Neural cell (in vitro differentiated cells): ENCODE data around the gene KITLG. TPM values are rescaled to one million over a fixed set of nuclear protein-coding genes. Genes with fewer than 3 reads are reported as not detected.

Source experiments
- H2AFZ ChIP-seq: fragments of 200-600, 300-800 bp; sonication (generic), shearing (Covaris generic); 2 replicates; pipeline ENCODE4 v1.6.0; 2014; ENCODE audit warnings: low read depth, mild to moderate bottlenecking, antibody characterized with exemption, low read length, moderate library complexity
- H3F3A ChIP-seq: fragments of 200-600 bp; shearing (Covaris generic); 2 replicates; pipeline ENCODE4 v1.6.1; 2016; ENCODE audit warnings: mild to moderate bottlenecking, moderate library complexity, mixed read lengths, antibody characterized with exemption, low read length; ENCODE audit not compliant: insufficient read depth, poor library complexity, severe bottlenecking
- H3K27ac ChIP-seq: fragments of 200-600, 300-800 bp; sonication (generic), shearing (Covaris generic); 2 replicates; pipeline ENCODE4 v1.5.1; 2014; ENCODE audit warnings: mild to moderate bottlenecking, low read length, moderate library complexity
- H3K27me3 ChIP-seq: fragments of 300-800, 200-600 bp; sonication (generic), shearing (Covaris generic); 2 replicates; pipeline ENCODE4 v1.6.0; 2014; ENCODE audit warnings: mild to moderate bottlenecking, low read depth, low read length, moderate library complexity; ENCODE audit not compliant: insufficient read depth
- H3K36me3 ChIP-seq: fragments of 300-800, 200-600 bp; sonication (generic), shearing (Covaris generic); 2 replicates; pipeline ENCODE4 v1.5.1; 2014; ENCODE audit warnings: mild to moderate bottlenecking, antibody characterized with exemption, low read length, moderate library complexity; ENCODE audit not compliant: insufficient read depth
- H3K4me2 ChIP-seq: fragments of 300-800, 200-600 bp; sonication (generic), shearing (Covaris generic); 2 replicates; pipeline ENCODE4 v1.6.0; 2014; ENCODE audit warnings: mild to moderate bottlenecking, low read length
- H3K4me3 ChIP-seq: fragments of 300-800, 200-600 bp; sonication (generic), shearing (Covaris generic); 2 replicates; pipeline ENCODE4 v1.5.1; 2014; ENCODE audit warnings: mild to moderate bottlenecking, low read length, moderate library complexity
- H3K79me2 ChIP-seq: fragments of 200-600 bp; shearing (Covaris generic); replicated peaks from 2 replicates; pipeline ENCODE4 v1.6.0; 2014; ENCODE audit warnings: mild to moderate bottlenecking, low read length, moderate library complexity; ENCODE audit not compliant: insufficient read depth
- H3K9ac ChIP-seq: fragments of 300-800, 200-600 bp; sonication (generic), shearing (Covaris generic); 2 replicates; pipeline ENCODE4 v1.6.1; 2016; ENCODE audit warnings: mild to moderate bottlenecking, low read length, mixed read lengths
- H3K9me2 ChIP-seq: fragments of 200-600 bp; shearing (Covaris generic); 2 replicates; pipeline ENCODE4 v1.6.1; 2016; ENCODE audit warnings: mild to moderate bottlenecking, low read length, mixed read lengths; ENCODE audit not compliant: insufficient read depth
- H3K9me3 ChIP-seq: fragments of 200-600, 300-800 bp; sonication (generic), shearing (Covaris generic); 2 replicates; pipeline ENCODE4 v1.6.1; 2016; ENCODE audit warnings: mild to moderate bottlenecking, mixed run types, low read length, moderate library complexity, mixed read lengths
- H4K20me1 ChIP-seq: fragments of 200-600 bp; shearing (Covaris generic); 2 replicates; pipeline ENCODE4 v1.6.1; 2016; ENCODE audit warnings: mild to moderate bottlenecking, mixed run types; ENCODE audit not compliant: insufficient read depth
- EP300 ChIP-seq: fragments of 450-650 bp; conservative IDR thresholded peaks from 2 replicates; pipeline ENCODE4 v1.6.1; 2014; ENCODE audit warnings: antibody characterized with exemption, mild to moderate bottlenecking, moderate library complexity; ENCODE audit not compliant: poor library complexity, severe bottlenecking
- EZH2 ChIP-seq: fragments of 200-600, 300-800 bp; shearing (Covaris generic), sonication (generic); IDR thresholded peaks from 2 replicates; pipeline ENCODE4 v1.6.1; 2014; ENCODE audit warnings: antibody characterized with exemption, low read length, borderline replicate concordance, mild to moderate bottlenecking; ENCODE audit not compliant: insufficient read depth, poor library complexity, severe bottlenecking
- MXI1 ChIP-seq: fragments of 450-650 bp; conservative IDR thresholded peaks from 2 replicates; pipeline ENCODE4 v1.6.1; 2014; ENCODE audit warnings: antibody characterized with exemption, mild to moderate bottlenecking; ENCODE audit not compliant: poor library complexity, severe bottlenecking
- POLR2AphosphoS5 ChIP-seq: IDR thresholded peaks from 2 replicates; pipeline ENCODE4 v1.6.1; 2012
- RAD21 ChIP-seq: fragments of 450-650 bp; conservative IDR thresholded peaks from 2 replicates; pipeline ENCODE4 v1.6.1; 2014; ENCODE audit warnings: antibody characterized with exemption, mild to moderate bottlenecking, moderate library complexity
- SMC3 ChIP-seq: fragments of 450-650 bp; conservative IDR thresholded peaks from 2 replicates; pipeline ENCODE4 v1.6.1; 2014; ENCODE audit warnings: antibody characterized with exemption, mild to moderate bottlenecking, moderate library complexity; ENCODE audit not compliant: poor library complexity
- TAF1 ChIP-seq: IDR thresholded peaks from 2 replicates; pipeline ENCODE4 v1.6.1; 2012; ENCODE audit warnings: low read depth
- polyA plus RNA-seq: library from polyadenylated mRNA; depleted of rRNA; stranded (reverse); fragments of >200 nt; gene quantifications from 2 replicates; pipeline ENCODE4 v1.2.3, GENCODE V29; 2014
- TF ChIP-seq, protein P1 (sequence below): fragments of 450-650 bp; IDR thresholded peaks from 2 replicates; pipeline ENCODE4 v1.5.1; 2014; ENCODE audit warnings: antibody characterized with exemption, mild to moderate bottlenecking, moderate library complexity; ENCODE audit not compliant: poor library complexity, severe bottlenecking
- TF ChIP-seq, protein P2 (sequence below): IDR thresholded peaks from 2 replicates; pipeline ENCODE4 v1.6.1; 2012; ENCODE audit warnings: borderline replicate concordance

Gene KITLG
- polyA plus RNA-seq, 1 donor from 2014 or later, result 6.2 TPM

DNA sequence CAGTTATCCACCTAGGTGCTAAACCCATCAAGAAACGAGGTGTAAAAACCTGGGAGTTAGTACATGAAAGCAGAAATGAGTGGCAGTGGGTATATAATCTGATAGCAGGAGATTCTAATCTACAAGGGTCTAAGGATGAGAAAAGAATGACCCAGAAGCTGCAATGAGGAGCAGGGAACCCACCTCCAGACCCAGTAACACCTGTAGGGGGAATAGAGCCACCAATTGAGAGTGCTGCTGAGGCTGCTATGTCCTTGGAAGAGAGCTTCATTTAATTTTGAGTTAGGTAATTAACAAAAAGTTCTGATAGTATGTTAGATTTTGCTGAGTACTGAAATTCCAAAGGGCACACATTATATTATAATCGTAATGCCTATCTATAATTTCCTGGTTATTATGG lies 89.8 kb downstream of the KITLG start:
- no peak overlapping the region for H2AFZ ChIP-seq

DNA sequence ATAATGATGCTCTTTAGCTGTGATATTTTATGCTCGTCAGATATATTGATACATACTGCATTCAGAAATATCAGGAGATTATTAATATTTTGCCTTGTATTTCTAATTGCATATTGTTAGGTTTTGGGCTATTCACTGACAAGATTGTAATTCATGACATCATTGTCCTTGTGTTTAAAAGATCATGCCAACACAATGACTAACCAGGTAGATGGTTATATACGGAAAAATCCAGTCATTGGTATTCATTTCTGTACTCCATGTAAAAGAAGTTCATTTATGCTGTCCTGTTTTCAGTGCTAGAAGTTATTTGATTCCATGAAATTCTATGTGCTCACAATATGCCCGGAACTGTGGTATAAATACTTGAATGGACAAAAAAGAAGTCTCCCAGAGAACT lies 107.5 kb downstream of the KITLG start:
- no peaks in the 10 kb centered on the region for H3K9me3 ChIP-seq
- H3K9ac ChIP-seq, result no peak overlapping the region
- no peak overlapping the region for H3K4me2 ChIP-seq
- no peak for TF ChIP-seq POLR2AphosphoS5
- TF ChIP-seq SMC3, result no peak
- no peak for TF ChIP-seq RAD21
- no peak for TF ChIP-seq TAF1
- no peak for TF ChIP-seq EZH2
- no peak for TF ChIP-seq MXI1
- no peaks in the 10 kb centered on the region for H3K9me2 ChIP-seq
- no peak overlapping the region for H3K27ac ChIP-seq
- H3K4me3 ChIP-seq, result no peak overlapping the region
- no peaks in the 10 kb centered on the region for H3F3A ChIP-seq
- no peaks in the 10 kb centered on the region for H3K79me2 ChIP-seq
- H4K20me1 ChIP-seq, result no peaks in the 10 kb centered on the region
- no peaks in the 10 kb centered on the region for H3K36me3 ChIP-seq
- H2AFZ ChIP-seq, result no peak overlapping the region
- H3K27me3 ChIP-seq, result no peaks in the 10 kb centered on the region

More for the DNA sequence above, 89.8 kb downstream of the KITLG start:
- Histone ChIP-seq H3K36me3 (no peaks in the 10 kb centered on the region), H3K79me2 (no peaks in the 10 kb centered on the region), H4K20me1 (no peaks in the 10 kb centered on the region), H3K27me3 (no peaks in the 10 kb centered on the region), H3K4me2 (no peak overlapping the region), H3K27ac (no peak overlapping the region), H3F3A (no peaks in the 10 kb centered on the region), H3K9me3 (no peaks in the 10 kb centered on the region), H3K4me3 (no peak overlapping the region), H3K9me2 (no peaks in the 10 kb centered on the region), H3K9ac (no peak overlapping the region)
- TF ChIP-seq, protein P1, sequence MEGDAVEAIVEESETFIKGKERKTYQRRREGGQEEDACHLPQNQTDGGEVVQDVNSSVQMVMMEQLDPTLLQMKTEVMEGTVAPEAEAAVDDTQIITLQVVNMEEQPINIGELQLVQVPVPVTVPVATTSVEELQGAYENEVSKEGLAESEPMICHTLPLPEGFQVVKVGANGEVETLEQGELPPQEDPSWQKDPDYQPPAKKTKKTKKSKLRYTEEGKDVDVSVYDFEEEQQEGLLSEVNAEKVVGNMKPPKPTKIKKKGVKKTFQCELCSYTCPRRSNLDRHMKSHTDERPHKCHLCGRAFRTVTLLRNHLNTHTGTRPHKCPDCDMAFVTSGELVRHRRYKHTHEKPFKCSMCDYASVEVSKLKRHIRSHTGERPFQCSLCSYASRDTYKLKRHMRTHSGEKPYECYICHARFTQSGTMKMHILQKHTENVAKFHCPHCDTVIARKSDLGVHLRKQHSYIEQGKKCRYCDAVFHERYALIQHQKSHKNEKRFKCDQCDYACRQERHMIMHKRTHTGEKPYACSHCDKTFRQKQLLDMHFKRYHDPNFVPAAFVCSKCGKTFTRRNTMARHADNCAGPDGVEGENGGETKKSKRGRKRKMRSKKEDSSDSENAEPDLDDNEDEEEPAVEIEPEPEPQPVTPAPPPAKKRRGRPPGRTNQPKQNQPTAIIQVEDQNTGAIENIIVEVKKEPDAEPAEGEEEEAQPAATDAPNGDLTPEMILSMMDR, result no peak
- TF ChIP-seq SMC3, result no peak

DNA sequence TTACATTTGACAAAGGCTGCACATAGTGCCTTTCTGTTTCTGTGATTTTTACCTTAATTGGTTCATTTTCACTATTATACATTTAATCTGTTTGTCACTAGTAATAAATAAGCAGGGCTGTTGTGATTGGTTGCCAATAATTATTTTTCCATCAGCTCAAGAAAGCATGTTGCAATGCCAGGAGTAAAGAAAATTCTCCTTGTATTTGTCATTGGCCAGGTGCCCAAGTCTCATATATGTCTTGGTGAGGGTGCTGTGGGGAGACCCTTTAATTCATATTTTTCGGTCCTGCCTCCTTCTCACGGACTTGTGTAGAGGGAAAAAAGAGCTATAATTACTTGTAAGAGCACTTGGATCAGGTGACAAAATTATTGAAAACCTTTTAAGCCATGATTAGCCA lies 108.0 kb downstream of the KITLG start:
- Histone ChIP-seq H3F3A (no peaks in the 10 kb centered on the region), H3K79me2 (no peaks in the 10 kb centered on the region), H3K27ac (no peak overlapping the region), H3K4me2 (no peak overlapping the region), H3K9ac (no peak overlapping the region), H3K36me3 (no peaks in the 10 kb centered on the region), H3K4me3 (no peak overlapping the region), H4K20me1 (no peaks in the 10 kb centered on the region), H3K9me2 (no peaks in the 10 kb centered on the region), H3K9me3 (no peaks in the 10 kb centered on the region), H2AFZ (no peak overlapping the region), H3K27me3 (no peaks in the 10 kb centered on the region)
- no peak for TF ChIP-seq SMC3
- TF ChIP-seq EP300, result no peak

DNA sequence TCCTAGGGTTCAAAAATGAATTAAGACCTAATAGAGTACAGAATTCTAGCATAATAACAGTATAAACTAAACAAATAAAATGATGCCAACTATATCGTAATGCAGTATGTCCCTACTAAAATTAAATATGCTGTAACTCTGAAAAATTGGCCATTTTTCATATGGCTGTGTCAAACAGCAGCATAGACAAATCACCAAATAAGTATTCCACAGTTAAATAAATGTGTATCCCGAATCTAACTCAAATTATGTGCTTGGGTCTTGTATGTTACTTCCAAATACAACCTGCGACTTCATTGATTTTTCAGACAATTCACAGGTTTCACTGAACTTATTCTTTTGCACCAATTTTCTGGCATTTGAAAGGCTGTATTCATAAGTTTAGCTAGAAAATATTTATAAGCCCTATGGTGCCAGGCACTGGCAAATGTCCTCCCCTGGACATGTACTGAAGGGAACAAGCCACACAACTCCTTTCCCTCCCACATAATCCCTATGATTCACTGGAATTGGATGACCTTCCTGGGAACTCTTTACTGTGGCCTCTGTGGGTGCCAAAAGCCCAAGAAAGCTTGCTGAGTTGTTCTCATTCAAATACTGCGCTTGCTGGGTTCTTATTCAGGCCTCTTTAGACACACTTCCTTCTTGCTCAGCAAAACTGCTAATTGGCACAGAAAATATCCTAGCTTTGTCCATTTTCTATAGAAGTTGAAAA lies 108.8 kb downstream of the KITLG start:
- no peak for TF ChIP-seq EP300
- TF ChIP-seq SMC3, result no peak
- no peak for TF ChIP-seq EZH2
- no peak for TF ChIP-seq RAD21
- TF ChIP-seq, protein P2, sequence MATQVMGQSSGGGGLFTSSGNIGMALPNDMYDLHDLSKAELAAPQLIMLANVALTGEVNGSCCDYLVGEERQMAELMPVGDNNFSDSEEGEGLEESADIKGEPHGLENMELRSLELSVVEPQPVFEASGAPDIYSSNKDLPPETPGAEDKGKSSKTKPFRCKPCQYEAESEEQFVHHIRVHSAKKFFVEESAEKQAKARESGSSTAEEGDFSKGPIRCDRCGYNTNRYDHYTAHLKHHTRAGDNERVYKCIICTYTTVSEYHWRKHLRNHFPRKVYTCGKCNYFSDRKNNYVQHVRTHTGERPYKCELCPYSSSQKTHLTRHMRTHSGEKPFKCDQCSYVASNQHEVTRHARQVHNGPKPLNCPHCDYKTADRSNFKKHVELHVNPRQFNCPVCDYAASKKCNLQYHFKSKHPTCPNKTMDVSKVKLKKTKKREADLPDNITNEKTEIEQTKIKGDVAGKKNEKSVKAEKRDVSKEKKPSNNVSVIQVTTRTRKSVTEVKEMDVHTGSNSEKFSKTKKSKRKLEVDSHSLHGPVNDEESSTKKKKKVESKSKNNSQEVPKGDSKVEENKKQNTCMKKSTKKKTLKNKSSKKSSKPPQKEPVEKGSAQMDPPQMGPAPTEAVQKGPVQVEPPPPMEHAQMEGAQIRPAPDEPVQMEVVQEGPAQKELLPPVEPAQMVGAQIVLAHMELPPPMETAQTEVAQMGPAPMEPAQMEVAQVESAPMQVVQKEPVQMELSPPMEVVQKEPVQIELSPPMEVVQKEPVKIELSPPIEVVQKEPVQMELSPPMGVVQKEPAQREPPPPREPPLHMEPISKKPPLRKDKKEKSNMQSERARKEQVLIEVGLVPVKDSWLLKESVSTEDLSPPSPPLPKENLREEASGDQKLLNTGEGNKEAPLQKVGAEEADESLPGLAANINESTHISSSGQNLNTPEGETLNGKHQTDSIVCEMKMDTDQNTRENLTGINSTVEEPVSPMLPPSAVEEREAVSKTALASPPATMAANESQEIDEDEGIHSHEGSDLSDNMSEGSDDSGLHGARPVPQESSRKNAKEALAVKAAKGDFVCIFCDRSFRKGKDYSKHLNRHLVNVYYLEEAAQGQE, result no peak
- TF ChIP-seq, protein P1, result no peak
- TF ChIP-seq MXI1, result no peak
- no peak for TF ChIP-seq TAF1
- no peak for TF ChIP-seq POLR2AphosphoS5
- H3F3A ChIP-seq, result no peaks in the 10 kb centered on the region
- H3K4me2 ChIP-seq, result no peak overlapping the region
- H3K4me3 ChIP-seq, result no peak overlapping the region
- H3K36me3 ChIP-seq, result no peaks in the 10 kb centered on the region
- no peak overlapping the region for H2AFZ ChIP-seq
- H3K9ac ChIP-seq, result no peak overlapping the region
- no peaks in the 10 kb centered on the region for H3K9me3 ChIP-seq
- H3K9me2 ChIP-seq, result no peaks in the 10 kb centered on the region
- H4K20me1 ChIP-seq, result no peaks in the 10 kb centered on the region
- H3K27me3 ChIP-seq, result no peaks in the 10 kb centered on the region
- no peaks in the 10 kb centered on the region for H3K79me2 ChIP-seq
- H3K27ac ChIP-seq, result no peak overlapping the region
